WERI-Rb-1 (cell line): ENCODE results near the gene OTUD7B.

Experiments used
- DNase-seq: peaks from one replicate; pipeline ENCODE4 v3.0.0-alpha.2; 2020
- H3K27ac ChIP-seq: fragments of 250-450 bp; sonication (Bioruptor Pico); 2 replicates; pipeline ENCODE4 v1.5.1; 2020; ENCODE audit warnings: mild to moderate bottlenecking, moderate library complexity
- H3K27me3 ChIP-seq: fragments of 250-450 bp; sonication (Bioruptor Pico); 2 replicates; pipeline ENCODE4 v1.5.1; 2021; ENCODE audit warnings: mild to moderate bottlenecking, low read depth, moderate library complexity; ENCODE audit not compliant: insufficient read depth, severe bottlenecking
- H3K36me3 ChIP-seq: fragments of 250-450 bp; sonication (Bioruptor Pico); 2 replicates; pipeline ENCODE4 v1.5.1; 2020; ENCODE audit warnings: mild to moderate bottlenecking, moderate library complexity
- H3K4me3 ChIP-seq: 2 replicates; pipeline ENCODE4 v1.5.1; 2011; ENCODE audit warnings: low read depth, mild to moderate bottlenecking, control low read depth, low read length
- H3K9me3 ChIP-seq: fragments of 250-450 bp; sonication (Bioruptor Pico); 2 replicates; pipeline ENCODE4 v1.5.1; 2021; ENCODE audit warnings: mild to moderate bottlenecking, moderate library complexity; ENCODE audit not compliant: severe bottlenecking
- TF ChIP-seq, protein P1 (sequence below): IDR thresholded peaks from 2 replicates; pipeline ENCODE4 v1.5.1; 2011; ENCODE audit warnings: low read depth, mild to moderate bottlenecking, control low read depth, inconsistent platforms, low read length

Gene OTUD7B

GRCh38 chr1:150002217-150002616, 8.3 kb downstream of the OTUD7B start:
- TF ChIP-seq, protein P1, sequence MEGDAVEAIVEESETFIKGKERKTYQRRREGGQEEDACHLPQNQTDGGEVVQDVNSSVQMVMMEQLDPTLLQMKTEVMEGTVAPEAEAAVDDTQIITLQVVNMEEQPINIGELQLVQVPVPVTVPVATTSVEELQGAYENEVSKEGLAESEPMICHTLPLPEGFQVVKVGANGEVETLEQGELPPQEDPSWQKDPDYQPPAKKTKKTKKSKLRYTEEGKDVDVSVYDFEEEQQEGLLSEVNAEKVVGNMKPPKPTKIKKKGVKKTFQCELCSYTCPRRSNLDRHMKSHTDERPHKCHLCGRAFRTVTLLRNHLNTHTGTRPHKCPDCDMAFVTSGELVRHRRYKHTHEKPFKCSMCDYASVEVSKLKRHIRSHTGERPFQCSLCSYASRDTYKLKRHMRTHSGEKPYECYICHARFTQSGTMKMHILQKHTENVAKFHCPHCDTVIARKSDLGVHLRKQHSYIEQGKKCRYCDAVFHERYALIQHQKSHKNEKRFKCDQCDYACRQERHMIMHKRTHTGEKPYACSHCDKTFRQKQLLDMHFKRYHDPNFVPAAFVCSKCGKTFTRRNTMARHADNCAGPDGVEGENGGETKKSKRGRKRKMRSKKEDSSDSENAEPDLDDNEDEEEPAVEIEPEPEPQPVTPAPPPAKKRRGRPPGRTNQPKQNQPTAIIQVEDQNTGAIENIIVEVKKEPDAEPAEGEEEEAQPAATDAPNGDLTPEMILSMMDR, result no peak
- no peak overlapping the region for H3K4me3 ChIP-seq
- no peak overlapping the region for H3K27ac ChIP-seq
- no peaks in the 10 kb centered on the region for H3K27me3 ChIP-seq
- no peak for DNase-seq
- H3K36me3 ChIP-seq, result peaks cover 59% of the 10 kb centered on the region
- H3K9me3 ChIP-seq, result no peaks in the 10 kb centered on the region

GRCh38 chr1:150001415-150001814, 9.1 kb downstream of the OTUD7B start:
- TF ChIP-seq, protein P1, result no peak
- DNase-seq, result no peak
- H3K27me3 ChIP-seq, result no peaks in the 10 kb centered on the region
- H3K27ac ChIP-seq, result no peak overlapping the region
- H3K9me3 ChIP-seq, result no peaks in the 10 kb centered on the region
- no peak overlapping the region for H3K4me3 ChIP-seq
- H3K36me3 ChIP-seq, result peaks cover 56% of the 10 kb centered on the region

DNA sequence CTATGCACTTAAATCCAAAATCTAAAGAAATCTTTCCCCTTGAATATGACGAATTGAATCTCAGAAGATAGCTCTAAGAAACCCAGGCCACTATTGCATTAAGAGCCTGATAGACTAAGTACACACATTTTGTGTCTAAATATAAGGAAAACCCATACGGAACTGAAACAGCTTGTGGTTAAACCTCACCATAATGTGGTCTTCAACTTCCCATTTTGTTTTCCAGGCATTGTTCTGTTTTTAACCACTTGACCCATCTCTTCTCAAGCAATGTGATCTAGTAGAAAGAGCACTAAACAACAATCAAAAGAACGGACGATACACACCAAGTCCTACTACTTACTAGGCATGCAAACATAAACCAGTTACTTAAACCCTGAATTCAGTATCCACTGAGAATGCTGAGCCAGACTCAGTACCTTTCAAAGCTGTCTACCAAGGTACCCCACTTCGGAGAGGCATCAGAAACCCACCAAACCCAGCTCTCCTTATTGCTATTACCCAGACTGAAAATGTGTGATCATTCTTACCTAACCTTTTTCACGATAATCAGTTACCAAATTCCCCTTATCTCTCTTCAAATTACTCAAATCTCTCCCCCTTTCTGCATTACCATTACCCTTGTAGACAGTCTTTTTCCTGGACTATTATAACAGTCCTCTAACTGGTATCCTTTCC, 12.8 kb downstream of the OTUD7B start:
- TF ChIP-seq, protein P1, result no peak
- Histone ChIP-seq H3K9me3 (no peaks in the 10 kb centered on the region), H3K27ac (no peak overlapping the region), H3K4me3 (no peak overlapping the region), H3K36me3 (peaks cover 30% of the 10 kb centered on the region), H3K27me3 (no peaks in the 10 kb centered on the region)
- no peak for DNase-seq

- DNase-seq, result no peak
- Histone ChIP-seq H3K27ac (no peak overlapping the region), H3K27me3 (no peaks in the 10 kb centered on the region), H3K36me3 (peaks cover 24% of the 10 kb centered on the region), H3K9me3 (no peaks in the 10 kb centered on the region), H3K4me3 (no peak overlapping the region)
- TF ChIP-seq, protein P1, result no peak
Observed at GRCh38 chr1:149995927-149996326, 14.6 kb downstream of the OTUD7B start.

- TF ChIP-seq, protein P1, result no peak
- DNase-seq, result no peak
Observed at GRCh38 chr1:149993764-149994163, 16.8 kb downstream of the OTUD7B start.

GRCh38 chr1:149993181-149993580, 17.3 kb downstream of the OTUD7B start:
- TF ChIP-seq, protein P1, result no peak
- Histone ChIP-seq H3K27me3 (no peaks in the 10 kb centered on the region), H3K27ac (no peak overlapping the region), H3K4me3 (no peak overlapping the region), H3K9me3 (no peaks in the 10 kb centered on the region), H3K36me3 (peaks cover 14% of the 10 kb centered on the region)
- no peak for DNase-seq

More at GRCh38 chr1:149993764-149994163, 16.8 kb downstream of the OTUD7B start:
- Histone ChIP-seq H3K36me3 (peaks cover 14% of the 10 kb centered on the region), H3K27me3 (no peaks in the 10 kb centered on the region), H3K4me3 (no peak overlapping the region), H3K9me3 (no peaks in the 10 kb centered on the region), H3K27ac (no peak overlapping the region)
